ENCODE data around the gene HDAC11. TPM values are rescaled to one million over a fixed set of nuclear protein-coding genes. Genes with fewer than 3 reads are reported as not detected.

Gene HDAC11
- total and polyA plus RNA-seq, 9 of the 15 experiments (the other 6 are each of a cell fraction or from before 2014, with no cell fraction given) = 0.60 to 6.0 (median 4.5) TPM

- TF ChIP-seq HNRNPUL1 (IDR thresholded peaks at IDR 0.05; ENCODE audit: low read length) (no peak), SMAD2 (IDR thresholded peaks at IDR 0.05; ENCODE audit: low read depth, low read length) (no peak), ZNF695 (CRISPR knock-in tag; IDR thresholded peaks at IDR 0.05) (no peak), TSHZ1 (CRISPR knock-in tag; IDR thresholded peaks at IDR 0.05) (no peak), TOE1 (IDR thresholded peaks at IDR 0.05; ENCODE audit: borderline replicate concordance) (no peak), TOE1 (CRISPR knock-in tag; IDR thresholded peaks at IDR 0.05; ENCODE audit: borderline replicate concordance, low read depth) (peak; percentile 68; the same call in 1 of the 2 replicates), ZNF717 (CRISPR knock-in tag; IDR thresholded peaks at IDR 0.05) (no peak), BHLHE40 (IDR thresholded peaks at IDR 0.05; ENCODE audit: low read length) (0 out of 2 replicates have a peak, but pooled peaks have one; percentile 29), MYNN (IDR thresholded peaks at IDR 0.05) (no peak), MYNN (CRISPR knock-in tag; IDR thresholded peaks at IDR 0.05) (no peak), JUND (IDR thresholded peaks at IDR 0.05; ENCODE audit: borderline replicate concordance, low read depth, low read length) (peak; percentile 54; the same call in 1 of the 2 replicates), JUND (tag; IDR thresholded peaks at IDR 0.05; ENCODE audit: borderline replicate concordance, low read depth, low read length) (no peak), ZBTB7A (IDR thresholded peaks at IDR 0.05; ENCODE audit: borderline replicate concordance, control insufficient read depth, low read depth, low read length) (no peak), PHTF2 (CRISPR knock-in tag; IDR thresholded peaks at IDR 0.05) (no peak), PCBP1 (IDR thresholded peaks at IDR 0.05; ENCODE audit: low read depth, low read length, poor library complexity, severe bottlenecking) (no peak), RBBP5 (IDR thresholded peaks at IDR 0.05; ENCODE audit: borderline replicate concordance, insufficient read depth, low read length, poor library complexity, severe bottlenecking) (no peak)
- TF ChIP-seq, protein P1, sequence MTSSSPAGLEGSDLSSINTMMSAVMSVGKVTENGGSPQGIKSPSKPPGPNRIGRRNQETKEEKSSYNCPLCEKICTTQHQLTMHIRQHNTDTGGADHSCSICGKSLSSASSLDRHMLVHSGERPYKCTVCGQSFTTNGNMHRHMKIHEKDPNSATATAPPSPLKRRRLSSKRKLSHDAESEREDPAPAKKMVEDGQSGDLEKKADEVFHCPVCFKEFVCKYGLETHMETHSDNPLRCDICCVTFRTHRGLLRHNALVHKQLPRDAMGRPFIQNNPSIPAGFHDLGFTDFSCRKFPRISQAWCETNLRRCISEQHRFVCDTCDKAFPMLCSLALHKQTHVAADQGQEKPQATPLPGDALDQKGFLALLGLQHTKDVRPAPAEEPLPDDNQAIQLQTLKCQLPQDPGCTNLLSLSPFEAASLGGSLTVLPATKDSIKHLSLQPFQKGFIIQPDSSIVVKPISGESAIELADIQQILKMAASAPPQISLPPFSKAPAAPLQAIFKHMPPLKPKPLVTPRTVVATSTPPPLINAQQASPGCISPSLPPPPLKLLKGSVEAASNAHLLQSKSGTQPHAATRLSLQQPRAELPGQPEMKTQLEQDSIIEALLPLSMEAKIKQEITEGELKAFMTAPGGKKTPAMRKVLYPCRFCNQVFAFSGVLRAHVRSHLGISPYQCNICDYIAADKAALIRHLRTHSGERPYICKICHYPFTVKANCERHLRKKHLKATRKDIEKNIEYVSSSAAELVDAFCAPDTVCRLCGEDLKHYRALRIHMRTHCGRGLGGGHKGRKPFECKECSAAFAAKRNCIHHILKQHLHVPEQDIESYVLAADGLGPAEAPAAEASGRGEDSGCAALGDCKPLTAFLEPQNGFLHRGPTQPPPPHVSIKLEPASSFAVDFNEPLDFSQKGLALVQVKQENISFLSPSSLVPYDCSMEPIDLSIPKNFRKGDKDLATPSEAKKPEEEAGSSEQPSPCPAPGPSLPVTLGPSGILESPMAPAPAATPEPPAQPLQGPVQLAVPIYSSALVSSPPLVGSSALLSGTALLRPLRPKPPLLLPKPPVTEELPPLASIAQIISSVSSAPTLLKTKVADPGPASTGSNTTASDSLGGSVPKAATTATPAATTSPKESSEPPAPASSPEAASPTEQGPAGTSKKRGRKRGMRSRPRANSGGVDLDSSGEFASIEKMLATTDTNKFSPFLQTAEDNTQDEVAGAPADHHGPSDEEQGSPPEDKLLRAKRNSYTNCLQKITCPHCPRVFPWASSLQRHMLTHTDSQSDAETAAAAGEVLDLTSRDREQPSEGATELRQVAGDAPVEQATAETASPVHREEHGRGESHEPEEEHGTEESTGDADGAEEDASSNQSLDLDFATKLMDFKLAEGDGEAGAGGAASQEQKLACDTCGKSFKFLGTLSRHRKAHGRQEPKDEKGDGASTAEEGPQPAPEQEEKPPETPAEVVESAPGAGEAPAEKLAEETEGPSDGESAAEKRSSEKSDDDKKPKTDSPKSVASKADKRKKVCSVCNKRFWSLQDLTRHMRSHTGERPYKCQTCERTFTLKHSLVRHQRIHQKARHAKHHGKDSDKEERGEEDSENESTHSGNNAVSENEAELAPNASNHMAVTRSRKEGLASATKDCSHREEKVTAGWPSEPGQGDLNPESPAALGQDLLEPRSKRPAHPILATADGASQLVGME (CRISPR knock-in tag; IDR thresholded peaks at IDR 0.05) = no peak
- TF ChIP-seq, protein P2, sequence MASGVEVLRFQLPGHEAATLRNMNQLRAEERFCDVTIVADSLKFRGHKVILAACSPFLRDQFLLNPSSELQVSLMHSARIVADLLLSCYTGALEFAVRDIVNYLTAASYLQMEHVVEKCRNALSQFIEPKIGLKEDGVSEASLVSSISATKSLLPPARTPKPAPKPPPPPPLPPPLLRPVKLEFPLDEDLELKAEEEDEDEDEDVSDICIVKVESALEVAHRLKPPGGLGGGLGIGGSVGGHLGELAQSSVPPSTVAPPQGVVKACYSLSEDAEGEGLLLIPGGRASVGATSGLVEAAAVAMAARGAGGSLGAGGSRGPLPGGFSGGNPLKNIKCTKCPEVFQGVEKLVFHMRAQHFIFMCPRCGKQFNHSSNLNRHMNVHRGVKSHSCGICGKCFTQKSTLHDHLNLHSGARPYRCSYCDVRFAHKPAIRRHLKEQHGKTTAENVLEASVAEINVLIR (CRISPR knock-in tag; IDR thresholded peaks at IDR 0.05) = no peak
These were observed 16.0 kb downstream of the HDAC11 start (continued) for GRCh38 chr3:13495921-13496723.

Data from K562 (cell line).